22Rv1 (cell line): ENCODE results near the gene SYNJ1.

Source experiments
- H3K27ac ChIP-seq: fragments of 450-650 bp; 2 replicates; pipeline ENCODE4 v1.5.1; 2017
- ZFX ChIP-seq: fragments of 450-650 bp; IDR thresholded peaks from 2 replicates; pipeline ENCODE4 v1.6.1; 2017; ENCODE audit warnings: antibody characterized with exemption, borderline replicate concordance
- TF ChIP-seq, protein P1 (sequence below): fragments of 450-650 bp; IDR thresholded peaks from 2 replicates; pipeline ENCODE4 v1.5.1; 2017; ENCODE audit warnings: mild to moderate bottlenecking

SYNJ1 gene

DNA sequence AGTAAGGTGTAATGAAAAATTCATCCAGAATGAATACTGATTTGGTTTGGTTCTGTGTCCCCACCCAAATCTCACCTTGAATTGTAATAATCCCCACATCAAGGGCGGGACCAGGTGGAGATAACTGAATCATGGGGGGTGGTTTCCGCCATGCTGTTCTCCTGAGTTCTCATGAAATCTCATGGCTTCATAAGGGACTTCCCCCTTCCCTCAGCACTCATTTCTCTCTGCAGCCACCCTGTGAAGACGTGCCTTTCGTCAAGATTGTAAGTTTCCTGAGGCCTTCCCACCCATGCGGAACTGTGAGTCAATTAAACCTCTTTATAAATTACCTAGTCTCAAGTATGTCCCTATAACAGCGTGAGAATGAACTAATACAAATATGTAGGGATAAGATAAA, 5.5 kb upstream of the SYNJ1 start:
- H3K27ac ChIP-seq = peak overlapping the region; percentile 56
- no peak for TF ChIP-seq ZFX
- TF ChIP-seq, protein P1, sequence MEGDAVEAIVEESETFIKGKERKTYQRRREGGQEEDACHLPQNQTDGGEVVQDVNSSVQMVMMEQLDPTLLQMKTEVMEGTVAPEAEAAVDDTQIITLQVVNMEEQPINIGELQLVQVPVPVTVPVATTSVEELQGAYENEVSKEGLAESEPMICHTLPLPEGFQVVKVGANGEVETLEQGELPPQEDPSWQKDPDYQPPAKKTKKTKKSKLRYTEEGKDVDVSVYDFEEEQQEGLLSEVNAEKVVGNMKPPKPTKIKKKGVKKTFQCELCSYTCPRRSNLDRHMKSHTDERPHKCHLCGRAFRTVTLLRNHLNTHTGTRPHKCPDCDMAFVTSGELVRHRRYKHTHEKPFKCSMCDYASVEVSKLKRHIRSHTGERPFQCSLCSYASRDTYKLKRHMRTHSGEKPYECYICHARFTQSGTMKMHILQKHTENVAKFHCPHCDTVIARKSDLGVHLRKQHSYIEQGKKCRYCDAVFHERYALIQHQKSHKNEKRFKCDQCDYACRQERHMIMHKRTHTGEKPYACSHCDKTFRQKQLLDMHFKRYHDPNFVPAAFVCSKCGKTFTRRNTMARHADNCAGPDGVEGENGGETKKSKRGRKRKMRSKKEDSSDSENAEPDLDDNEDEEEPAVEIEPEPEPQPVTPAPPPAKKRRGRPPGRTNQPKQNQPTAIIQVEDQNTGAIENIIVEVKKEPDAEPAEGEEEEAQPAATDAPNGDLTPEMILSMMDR = no peak

DNA sequence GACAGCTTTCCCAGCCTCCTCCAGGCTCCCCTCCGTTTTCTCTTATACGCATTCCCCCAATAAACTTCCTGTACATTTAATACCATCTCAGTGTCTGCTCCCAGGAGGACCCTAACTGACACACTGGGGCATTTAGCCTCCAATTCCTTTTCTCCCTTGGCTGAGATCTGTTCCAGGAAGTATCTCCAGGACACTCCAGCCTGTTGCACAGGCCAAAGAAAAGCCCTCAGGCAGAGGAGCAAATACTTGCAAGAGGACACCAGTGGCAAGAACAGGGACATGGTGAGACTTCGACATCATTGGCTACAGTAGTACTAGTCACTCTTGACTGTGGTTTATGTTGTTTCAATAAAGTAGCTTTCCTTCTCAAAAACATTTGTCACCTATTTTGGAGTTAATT, 4.7 kb upstream of the SYNJ1 start:
- no peak for TF ChIP-seq ZFX
- TF ChIP-seq, protein P1 = no peak
- peak overlapping the region; percentile 56 for H3K27ac ChIP-seq

DNA sequence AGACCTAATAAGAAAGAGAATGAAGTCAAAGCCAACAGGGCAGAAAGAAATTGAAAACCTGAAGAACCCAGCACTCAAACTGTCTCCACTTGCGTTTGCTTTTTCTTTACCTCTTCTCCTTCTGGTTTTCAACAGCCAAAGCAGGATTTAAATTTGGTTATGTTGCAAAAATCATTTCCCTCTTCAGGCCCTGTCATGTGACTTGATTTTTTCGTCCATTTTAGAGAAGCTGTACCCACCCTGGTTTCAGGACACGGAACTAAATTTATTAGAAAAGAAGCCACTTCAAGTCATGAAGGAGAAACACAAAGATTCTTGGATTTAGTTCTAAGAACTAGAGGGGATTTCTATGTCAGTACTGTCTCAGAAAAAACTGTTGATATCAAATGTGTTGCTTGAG, 1.0 kb upstream of the SYNJ1 start:
- TF ChIP-seq ZFX = no peak
- TF ChIP-seq, protein P1 = no peak
- H3K27ac ChIP-seq = peak overlapping the region; percentile 82

DNA sequence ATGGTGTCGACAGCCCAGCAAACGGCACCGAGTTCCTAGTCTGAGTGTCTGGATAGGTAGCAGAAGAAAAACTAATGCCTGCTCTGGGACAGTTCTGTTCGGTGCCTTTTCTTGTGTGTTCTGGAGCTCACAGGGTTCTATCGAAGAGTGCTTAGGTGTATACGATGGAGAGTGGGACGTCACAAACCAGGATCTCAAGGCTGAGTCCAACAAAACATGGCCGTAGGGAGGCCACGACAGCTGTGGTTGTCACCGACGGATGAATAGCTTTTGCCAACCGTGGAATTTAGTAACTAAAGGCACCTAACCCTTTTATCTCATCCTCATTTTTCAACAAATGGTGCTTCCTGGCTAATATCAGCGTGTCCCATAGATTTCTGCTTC, 635 bp upstream of the SYNJ1 start:
- TF ChIP-seq, protein P1 = no peak
- TF ChIP-seq ZFX = no peak
- peak overlapping the region; percentile 82 for H3K27ac ChIP-seq

DNA sequence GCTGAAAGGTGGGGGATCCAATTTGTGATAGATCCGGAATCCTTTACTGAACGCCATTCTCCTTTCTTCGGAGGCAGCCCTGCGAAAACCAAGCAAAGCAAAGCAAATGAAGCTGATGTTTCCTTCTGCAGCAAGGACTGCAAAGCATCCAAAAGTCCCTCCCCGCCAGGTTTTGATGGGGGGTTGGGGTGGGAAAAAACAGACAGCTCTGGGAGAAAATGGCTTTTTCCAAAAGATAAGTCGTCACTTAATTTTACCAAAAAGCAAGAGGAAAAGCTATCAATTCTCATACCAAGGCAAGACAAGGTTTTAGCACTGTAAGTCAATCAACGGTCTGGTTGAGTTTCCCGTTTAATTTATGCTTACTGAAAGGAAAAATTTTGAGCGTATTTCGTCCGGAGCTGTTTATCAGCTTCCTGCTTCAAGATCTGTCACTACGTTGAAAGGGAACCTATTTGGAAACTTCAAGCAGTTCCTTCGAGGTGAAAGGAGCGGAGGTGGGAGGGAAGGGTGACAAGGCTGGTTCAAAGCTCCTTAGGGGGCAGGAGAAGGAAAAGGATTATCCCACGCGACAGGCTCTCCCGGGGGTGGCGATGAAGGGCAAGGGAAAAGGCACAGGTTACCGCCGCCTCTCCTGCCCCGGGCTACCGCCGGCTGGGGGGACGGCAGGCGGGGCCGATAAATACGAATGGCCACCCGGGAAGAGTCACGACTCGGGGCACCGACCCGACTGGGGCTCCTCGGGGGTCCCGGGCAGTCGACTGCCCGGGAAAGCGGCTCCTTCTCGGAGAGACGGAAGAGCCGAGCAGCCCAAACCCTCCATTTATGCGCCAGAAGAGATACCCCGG, 750 bp downstream of the SYNJ1 start:
- peak overlapping the region; percentile 82 for H3K27ac ChIP-seq
- TF ChIP-seq, protein P1 = no peak
- no peak for TF ChIP-seq ZFX

DNA sequence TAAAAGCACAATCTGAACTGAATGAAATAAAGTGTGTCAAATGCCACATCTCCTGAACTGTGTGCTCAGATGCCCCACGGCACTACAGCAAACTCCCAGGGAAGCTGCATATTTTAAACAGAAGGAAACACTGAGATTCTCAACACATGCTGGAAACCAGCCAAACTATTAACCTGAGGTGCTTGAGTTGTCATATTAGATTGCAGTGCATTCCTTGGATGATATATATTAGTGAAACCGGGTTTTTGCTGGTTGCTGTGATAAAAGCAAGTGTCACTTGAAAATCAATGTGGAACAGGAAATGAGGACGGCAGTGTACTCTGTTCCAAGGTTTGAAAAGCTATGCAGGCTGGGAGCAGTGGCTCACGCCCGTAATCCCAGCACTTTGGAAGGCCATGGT, 8.7 kb downstream of the SYNJ1 start:
- TF ChIP-seq ZFX = no peak
- TF ChIP-seq, protein P1 = no peak
- H3K27ac ChIP-seq = no peak overlapping the region

DNA sequence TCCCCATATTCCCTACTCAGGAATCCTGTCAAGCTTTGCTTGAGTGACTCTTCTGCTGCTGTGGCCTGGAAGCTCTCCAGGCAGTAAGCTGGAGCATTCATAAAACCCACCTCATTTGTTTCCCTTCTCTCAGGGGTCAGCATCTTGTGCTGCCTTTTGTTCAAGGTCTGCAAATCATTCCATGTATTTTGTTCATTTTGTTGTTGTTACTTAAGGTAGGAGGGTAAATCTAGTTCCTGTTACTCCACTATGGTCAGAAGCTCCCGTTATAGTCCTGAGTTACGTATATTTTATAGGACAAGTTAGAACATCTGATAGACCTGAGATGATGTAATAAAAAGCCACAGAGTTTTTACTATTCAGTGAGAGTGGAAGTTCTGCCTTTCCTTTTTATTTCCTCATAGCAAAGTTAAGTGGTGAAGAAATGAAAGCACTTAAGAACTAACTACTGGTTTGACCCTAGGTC, 9.9 kb downstream of the SYNJ1 start:
- TF ChIP-seq, protein P1 = no peak
- TF ChIP-seq ZFX = no peak
- no peak overlapping the region for H3K27ac ChIP-seq
